Measurements from ENCODE around the gene ENTPD5.
A peak's percentile ranks its signal among the peaks of the same experiment; 100 is the strongest.
"Not testable (repeated sequence)": the region's sequence is repeated elsewhere in the genome, so short reads cannot be mapped to it uniquely, and the experiment has no call there.

The ENTPD5 gene

GRCh38 chr14:74018586-74019407 lies at the start of gene ENTPD5, which contains the start of gene BBOF1:
TSS of gene ENTPD5 (minus strand) at chr14:74019288. CDS start at chr14:73988102, 31,186 bp downstream.
TSS of gene BBOF1 (plus strand) at chr14:74019349. CDS start at chr14:74019479, 130 bp downstream.
- DNase-seq: peak; percentile 88

GRCh38 chr14:74065746-74066575 lies 46.9 kb upstream of the ENTPD5 start:
- no peak for DNase-seq

- no peak for DNase-seq
These were observed 45.8 kb upstream of the ENTPD5 start for GRCh38 chr14:74064883-74065282.

- no peak for DNase-seq
These were observed 45.3 kb upstream of the ENTPD5 start for GRCh38 chr14:74064426-74064825.

- no peak for DNase-seq
These were observed 43.7 kb upstream of the ENTPD5 start for GRCh38 chr14:74062809-74063150.

GRCh38 chr14:74049876-74050495 lies 30.9 kb upstream of the ENTPD5 start:
- no peak for DNase-seq

- DNase-seq: no peak
These were observed 29.2 kb upstream of the ENTPD5 start for GRCh38 chr14:74048281-74048680.

GRCh38 chr14:74045522-74045921 lies 26.4 kb upstream of the ENTPD5 start:
- DNase-seq: no peak

GRCh38 chr14:74042296-74042695 lies 23.2 kb upstream of the ENTPD5 start:
- no peak for DNase-seq

- peak; percentile 39 for DNase-seq
These were observed 19.2 kb upstream of the ENTPD5 start for GRCh38 chr14:74038020-74038859.

- DNase-seq: no peak
These were observed 16.5 kb upstream of the ENTPD5 start for GRCh38 chr14:74035556-74035955.

- no peak for DNase-seq
These were observed 15.5 kb upstream of the ENTPD5 start for GRCh38 chr14:74034572-74034971.

GRCh38 chr14:74029136-74029535 lies 10.0 kb upstream of the ENTPD5 start:
- DNase-seq: no peak

- no peak for DNase-seq
These were observed 3.3 kb upstream of the ENTPD5 start for GRCh38 chr14:74022346-74022745.

- DNase-seq: no peak
These were observed 485 bp upstream of the ENTPD5 start for GRCh38 chr14:74019408-74020137.

GRCh38 chr14:74018174-74018585 lies 908 bp downstream of the ENTPD5 start:
- no peak for DNase-seq

- no peak for DNase-seq
These were observed 3.1 kb downstream of the ENTPD5 start for GRCh38 chr14:74015963-74016362.

- DNase-seq: no peak
These were observed 3.9 kb downstream of the ENTPD5 start for GRCh38 chr14:74015176-74015575.

- no peak for DNase-seq
These were observed 4.8 kb downstream of the ENTPD5 start for GRCh38 chr14:74014299-74014698.

GRCh38 chr14:74008843-74009499 lies 10.1 kb downstream of the ENTPD5 start:
- no peak for DNase-seq

GRCh38 chr14:74005664-74006063 lies 13.4 kb downstream of the ENTPD5 start:
- not testable (repeated sequence) for DNase-seq
